Psoas muscle (tissue), 8 donors: ENCODE results near the gene PAPPA. TPM values are rescaled to one million over a fixed set of nuclear protein-coding genes. Genes with fewer than 3 reads are reported as not detected.

Source experiments
- ATAC-seq, 4 donors: fragments of 200-7000 bp; cut with Tn5 transposase; one replicate each; pipeline ENCODE4 v1.9.1; 2020; ENCODE audit warnings: moderate library complexity in 3 of 4, mild to moderate bottlenecking in 2 of 4
- DNase-seq, 2 donors: peaks; one replicate each; pipeline ENCODE4 v3.0.0-alpha.2; 2020
- H3K27ac ChIP-seq: fragments of 200-600 bp; one replicate; pipeline ENCODE4 v1.8.0; 2022
- H3K27me3 ChIP-seq, 3 donors: fragments of 200-600 bp in 1 of 3; one replicate each; pipeline versions ENCODE4 v1.6.1 to v1.8.0; 2013 to 2022; ENCODE audit warnings: low read length in 2 of 3, mild to moderate bottlenecking in 2 of 3, moderate library complexity in 1 of 3; ENCODE audit not compliant: insufficient read depth in 3 of 3
- H3K36me3 ChIP-seq, 2 donors: fragments of 200-600 bp in 1 of 2; one replicate each; pipeline versions ENCODE4 v1.6.1 to v1.8.0; 2013 to 2022; ENCODE audit warnings: low read depth in 1 of 2, mild to moderate bottlenecking in 1 of 2, moderate library complexity in 1 of 2; ENCODE audit not compliant: insufficient read depth in 1 of 2
- H3K4me1 ChIP-seq: fragments of 200-600 bp; one replicate; pipeline ENCODE4 v1.8.0; 2022
- H3K4me3 ChIP-seq: fragments of 200-600 bp; one replicate; pipeline ENCODE4 v1.8.0; 2022; ENCODE audit warnings: mild to moderate bottlenecking
- H3K9me3 ChIP-seq: fragments of 200-600 bp; one replicate; pipeline ENCODE4 v1.8.0; 2022
- WGBS, 3 donors: extraction: QIAGEN DNeasy Blood & Tissue Kit; methylation state at CpG; one replicate each; pipeline versions ENCODE4 v1.1.6 to v1.1.7; 2013; 5-methylcytosine and 5-hydroxymethylcytosine counted together
- intact Hi-C, 2 donors: fragments of 100-400 bp; cut with DNase I; formaldehyde crosslinking; loops; one replicate each; pipeline versions ENCODE4 v1.11.0 to v1.14.2; 2022
- polyA plus RNA-seq, 3 donors: library from polyadenylated mRNA; stranded (reverse); fragments of 200-250 nt; gene quantifications; one replicate each; pipeline ENCODE4 v1.2.3, GENCODE V29; 2013
- total RNA-seq, 4 donors: library from RNA; stranded (reverse); fragmentation: NEBNext Ultra II Directional in 2 of 4; extraction: Animal tissue kit (Norgen Biotek cat#: 25700) in 2 of 4; gene quantifications; one replicate each; pipeline versions ENCODE4 v1.2.1 to v1.2.4, GENCODE V29; 2021 to 2023
- TF ChIP-seq, protein P1 (sequence below): fragments of 200-600 bp; IDR thresholded peaks from one replicate; pipeline ENCODE4 v1.8.0; 2022; ENCODE audit warnings: antibody characterized with exemption
- donor health status: healthy with polysubstance abuse.
- donor health status: DM: no; HTN: no; CAD: no; lungs with moderate emphysema.
- donor health status: Bipolar disorder and iron deficiency.
- donor health status: healthy.
- donor health status: DM: yes; HTN: yes; CAD: no.
- donor health status: DM: no; HTN: no; CAD: no.
- donor health status: DM: no; HTN: no; CAD: no.
- donor health status: DM: yes; HTN: yes; CAD: no.

PAPPA gene
- total and polyA plus RNA-seq, 7 donors: 0.07 to 0.88 (median 0.61) TPM

DNA sequence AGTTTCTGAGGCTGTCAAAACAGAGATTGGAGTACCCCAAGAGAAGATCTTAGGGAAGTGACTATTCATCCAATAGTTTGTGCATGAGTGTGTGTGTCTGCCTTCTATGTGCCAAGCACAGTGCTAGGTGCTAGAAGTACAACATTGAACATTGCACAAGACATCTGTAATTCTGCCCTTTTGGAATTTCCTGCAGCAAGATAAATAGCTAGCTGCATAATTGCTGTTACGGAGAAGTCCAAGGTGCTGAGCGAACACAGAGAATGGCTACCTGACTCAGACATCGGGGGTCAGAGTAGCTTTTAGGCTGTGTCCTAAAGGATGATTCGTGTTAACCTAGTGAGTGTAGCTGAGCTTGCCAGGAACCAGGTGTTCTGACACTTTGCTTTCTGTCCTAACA lies 44.8 kb downstream of the PAPPA start:
- 75 to 78% (median 77%) methylated on average over 4 of the region's 4 CpGs for WGBS, 3 donors
- TF ChIP-seq, protein P1, sequence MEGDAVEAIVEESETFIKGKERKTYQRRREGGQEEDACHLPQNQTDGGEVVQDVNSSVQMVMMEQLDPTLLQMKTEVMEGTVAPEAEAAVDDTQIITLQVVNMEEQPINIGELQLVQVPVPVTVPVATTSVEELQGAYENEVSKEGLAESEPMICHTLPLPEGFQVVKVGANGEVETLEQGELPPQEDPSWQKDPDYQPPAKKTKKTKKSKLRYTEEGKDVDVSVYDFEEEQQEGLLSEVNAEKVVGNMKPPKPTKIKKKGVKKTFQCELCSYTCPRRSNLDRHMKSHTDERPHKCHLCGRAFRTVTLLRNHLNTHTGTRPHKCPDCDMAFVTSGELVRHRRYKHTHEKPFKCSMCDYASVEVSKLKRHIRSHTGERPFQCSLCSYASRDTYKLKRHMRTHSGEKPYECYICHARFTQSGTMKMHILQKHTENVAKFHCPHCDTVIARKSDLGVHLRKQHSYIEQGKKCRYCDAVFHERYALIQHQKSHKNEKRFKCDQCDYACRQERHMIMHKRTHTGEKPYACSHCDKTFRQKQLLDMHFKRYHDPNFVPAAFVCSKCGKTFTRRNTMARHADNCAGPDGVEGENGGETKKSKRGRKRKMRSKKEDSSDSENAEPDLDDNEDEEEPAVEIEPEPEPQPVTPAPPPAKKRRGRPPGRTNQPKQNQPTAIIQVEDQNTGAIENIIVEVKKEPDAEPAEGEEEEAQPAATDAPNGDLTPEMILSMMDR: no peak
- no peaks in the 10 kb centered on the region for H3K36me3 ChIP-seq
- DNase-seq: no peak
- no peaks in the 10 kb centered on the region for H3K27me3 ChIP-seq
- no peaks in the 10 kb centered on the region for H3K4me1 ChIP-seq
- H3K4me3 ChIP-seq: no peak overlapping the region
- intact Hi-C loops: no loop called here
- ATAC-seq: no peak
- H3K9me3 ChIP-seq: no peaks in the 10 kb centered on the region
- no peak overlapping the region for H3K27ac ChIP-seq

DNA sequence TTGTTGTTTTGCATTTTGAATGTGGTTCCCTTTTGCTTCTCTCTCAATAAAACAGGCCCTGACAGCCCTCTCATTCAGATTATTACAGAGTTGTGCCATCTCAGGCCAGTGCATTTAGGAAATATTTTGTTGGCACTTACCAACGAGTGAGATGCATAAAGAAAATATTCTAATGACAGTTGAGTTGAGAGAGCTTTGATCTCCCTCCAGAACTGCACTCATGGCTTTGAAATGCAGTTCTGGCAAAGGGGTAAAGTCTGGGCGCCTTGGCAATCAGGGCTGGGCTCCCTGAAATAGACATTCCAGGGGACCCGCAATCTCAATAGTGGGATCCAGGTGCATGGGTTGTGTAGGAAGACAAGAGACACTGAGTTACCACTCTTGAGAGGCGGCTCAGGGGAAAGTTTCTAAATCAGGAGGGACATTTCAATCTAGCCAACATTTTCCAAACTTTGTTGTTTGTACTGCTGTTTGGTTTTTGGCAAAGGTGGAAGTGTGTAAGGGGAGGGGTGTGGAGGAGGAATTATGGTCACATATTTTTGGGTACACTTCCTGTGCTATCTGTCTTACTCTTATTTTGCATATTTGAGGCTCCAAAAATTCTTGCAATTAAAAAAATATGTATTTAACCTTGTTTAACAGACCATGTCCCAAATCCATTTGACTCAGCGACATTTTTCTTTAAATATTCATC lies 48.8 kb downstream of the PAPPA start:
- TF ChIP-seq, protein P1: no peak
- WGBS, 3 donors: 56 to 65% (median 59%) methylated on average over 5 of the region's 5 CpGs

DNA sequence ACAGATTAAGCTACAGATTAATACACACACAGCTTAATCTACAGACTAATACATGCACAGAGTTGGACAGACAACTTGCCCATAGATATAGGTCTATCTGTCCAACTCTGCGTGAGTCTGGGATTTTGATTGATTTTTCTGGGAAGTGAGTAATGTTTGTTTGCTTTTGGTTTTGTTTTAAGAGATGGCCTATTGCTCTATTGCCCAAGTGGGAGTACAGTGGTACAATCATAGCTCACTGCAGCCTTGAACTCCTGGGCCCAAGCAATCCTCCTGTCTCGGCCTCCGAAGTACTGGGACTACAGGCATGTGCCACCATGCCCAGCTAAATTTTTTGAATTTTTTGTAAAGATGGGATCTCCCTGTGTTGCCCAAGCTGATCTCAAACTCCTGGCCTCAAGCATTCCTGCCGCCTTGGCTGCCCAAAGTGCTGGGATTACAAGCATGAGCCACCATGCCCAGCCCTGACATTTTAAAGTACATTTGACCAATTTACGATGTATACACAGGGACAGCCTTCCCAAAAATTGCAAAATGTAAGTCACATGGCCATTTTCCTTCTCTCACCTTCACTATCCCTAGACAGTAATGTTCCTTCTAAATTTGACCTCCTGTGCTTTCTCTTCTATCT lies 50.8 kb downstream of the PAPPA start:
- DNase-seq: no peak
- intact Hi-C loops: no loop called here
- Histone ChIP-seq H3K27ac (no peak overlapping the region), H3K27me3 (no peaks in the 10 kb centered on the region), H3K4me1 (no peaks in the 10 kb centered on the region), H3K36me3 (no peaks in the 10 kb centered on the region), H3K9me3 (no peaks in the 10 kb centered on the region), H3K4me3 (no peak overlapping the region)
- WGBS, 3 donors: 86 to 91% (median 89%) methylated on average over 5 of the region's 5 CpGs
- ATAC-seq: no peak
- TF ChIP-seq, protein P1: no peak

More for the DNA sequence above, 48.8 kb downstream of the PAPPA start:
- Histone ChIP-seq H3K27me3 (no peaks in the 10 kb centered on the region), H3K4me3 (no peak overlapping the region), H3K9me3 (no peaks in the 10 kb centered on the region), H3K27ac (no peak overlapping the region), H3K36me3 (no peaks in the 10 kb centered on the region), H3K4me1 (no peaks in the 10 kb centered on the region)
- DNase-seq (no peak), ATAC-seq (no peak)
- intact Hi-C loops: no loop called here

DNA sequence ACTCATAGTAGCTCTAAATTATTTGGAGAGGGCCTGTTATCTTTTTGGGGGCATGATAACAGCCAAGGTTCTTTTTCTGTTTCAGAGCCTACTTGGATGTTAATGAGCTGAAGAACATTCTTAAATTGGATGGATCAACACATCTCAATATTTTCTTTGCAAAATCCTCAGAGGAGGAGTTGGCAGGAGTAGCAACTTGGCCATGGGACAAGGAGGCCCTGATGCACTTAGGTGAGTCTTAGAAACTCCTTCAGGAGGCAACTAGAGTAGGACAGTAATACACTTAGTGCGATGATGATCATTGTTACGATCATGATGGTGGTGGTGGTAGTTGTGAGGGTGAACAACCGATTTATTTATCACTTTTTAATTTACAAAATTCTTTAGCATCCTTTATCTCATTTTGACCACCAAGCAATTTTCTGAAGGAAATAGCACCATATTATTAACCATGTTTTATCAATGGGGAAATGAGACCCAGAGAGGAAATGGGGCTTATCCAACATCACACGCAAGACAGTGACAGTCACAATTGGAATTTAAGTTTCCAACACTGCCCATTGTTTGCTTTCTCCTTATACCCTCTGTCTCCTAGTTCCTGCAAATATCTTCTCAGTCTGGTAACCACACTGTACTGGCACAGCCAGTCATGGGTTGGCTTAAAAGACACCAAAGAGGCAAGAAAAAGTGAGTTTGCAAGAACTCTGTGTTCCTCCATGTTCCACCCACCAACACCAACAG lies 54.0 kb downstream of the PAPPA start:
- intact Hi-C loops: no loop called here

More for the DNA sequence above, 54.0 kb downstream of the PAPPA start:
- TF ChIP-seq, protein P1: no peak
- Histone ChIP-seq H3K27me3 (no peaks in the 10 kb centered on the region), H3K27ac (no peak overlapping the region), H3K9me3 (no peaks in the 10 kb centered on the region), H3K4me3 (no peak overlapping the region), H3K36me3 (no peaks in the 10 kb centered on the region), H3K4me1 (no peaks in the 10 kb centered on the region)
- WGBS, 3 donors: 93 to 95% (median 93%) methylated on average over 4 of the region's 4 CpGs
- ATAC-seq (no peak), DNase-seq (no peak)
